ENCODE results near the gene KAT7. TPM values are rescaled to one million over a fixed set of nuclear protein-coding genes. Genes with fewer than 3 reads are reported as not detected.
A peak's percentile ranks its signal among the peaks of the same experiment; 100 is the strongest.

KAT7 gene
- 10 to 100 TPM; 35.3 to 45.5 (median 36.5) TPM for total RNA-seq (2021; fragmentation: NEBNext Ultra II Directional; extraction: Animal tissue kit (Norgen Biotek cat#: 25700))
- long read RNA-seq, full-length matches to known transcripts, result 9 of 16 reads
- long read RNA-seq, partial matches to known transcripts, result 5 of 16 reads
- long read RNA-seq, other reads (novel, unspliced or antisense), result 2 of 16 reads

GRCh38 chr17:49788478-49789242 is at the start of gene KAT7:
Gene KAT7, plus strand, starts transcription at chr17:49788681. Its CDS starts 154 bp downstream, at chr17:49788835.
- H3K36me3 Mint-ChIP-seq (ENCODE audit: low read depth), result peaks cover 24% of the 10 kb centered on the region
- H3K27me3 Mint-ChIP-seq (ENCODE audit: insufficient read depth), result peaks cover 1% of the 10 kb centered on the region
- H3K4me3 Mint-ChIP-seq, result peak within 1 kb of the TSS; percentile 96
- peak; percentile 54; the same call in 1 of the 2 replicates for TF ChIP-seq CTCF (IDR thresholded peaks at IDR 0.05)
- H3K27ac Mint-ChIP-seq, result peak within 1 kb of the TSS; percentile 98
- H3K4me1 Mint-ChIP-seq (ENCODE audit: low read depth), result peaks cover 44% of the 10 kb centered on the region
- DNase-seq, result peak; percentile 99
- no peaks in the 10 kb centered on the region for H3K9me3 Mint-ChIP-seq

- peaks cover 38% of the 10 kb centered on the region for H3K27me3 Mint-ChIP-seq (ENCODE audit: insufficient read depth)
- no peaks in the 10 kb centered on the region for H3K4me1 Mint-ChIP-seq (ENCODE audit: low read depth)
- H3K27ac Mint-ChIP-seq, result no peak overlapping the region
- DNase-seq, result no peak
- no peaks in the 10 kb centered on the region for H3K9me3 Mint-ChIP-seq
- no peak for TF ChIP-seq CTCF (IDR thresholded peaks at IDR 0.05)
- no peaks in the 10 kb centered on the region; the same call in 1 of the 2 replicates for H3K36me3 Mint-ChIP-seq (ENCODE audit: low read depth)
- H3K4me3 Mint-ChIP-seq, result no peak overlapping the region
These were observed 48.7 kb upstream of the KAT7 start for GRCh38 chr17:49739641-49740271.

GRCh38 chr17:49741009-49741691 is 47.3 kb upstream of the KAT7 start:
- no peak for TF ChIP-seq CTCF (IDR thresholded peaks at IDR 0.05)
- DNase-seq, result no peak
- H3K4me1 Mint-ChIP-seq (ENCODE audit: low read depth), result no peaks in the 10 kb centered on the region
- H3K4me3 Mint-ChIP-seq, result no peak overlapping the region
- H3K27me3 Mint-ChIP-seq (ENCODE audit: insufficient read depth), result peaks cover 39% of the 10 kb centered on the region
- no peaks in the 10 kb centered on the region; the same call in 1 of the 2 replicates for H3K36me3 Mint-ChIP-seq (ENCODE audit: low read depth)
- no peak overlapping the region for H3K27ac Mint-ChIP-seq
- H3K9me3 Mint-ChIP-seq, result no peaks in the 10 kb centered on the region

GRCh38 chr17:49741692-49742076 is 46.8 kb upstream of the KAT7 start:
- Mint-ChIP-seq H3K4me1 (ENCODE audit: low read depth) (no peaks in the 10 kb centered on the region), H3K36me3 (ENCODE audit: low read depth) (no peaks in the 10 kb centered on the region; the same call in 1 of the 2 replicates), H3K27ac (no peak overlapping the region), H3K4me3 (no peak overlapping the region), H3K9me3 (no peaks in the 10 kb centered on the region), H3K27me3 (ENCODE audit: insufficient read depth) (peaks cover 35% of the 10 kb centered on the region)
- TF ChIP-seq CTCF (IDR thresholded peaks at IDR 0.05), result no peak
- no peak for DNase-seq

GRCh38 chr17:49742166-49742638 is 46.3 kb upstream of the KAT7 start:
- Mint-ChIP-seq H3K27me3 (ENCODE audit: insufficient read depth) (peaks cover 33% of the 10 kb centered on the region), H3K9me3 (no peaks in the 10 kb centered on the region), H3K36me3 (ENCODE audit: low read depth) (no peaks in the 10 kb centered on the region; the same call in 1 of the 2 replicates), H3K4me1 (ENCODE audit: low read depth) (no peaks in the 10 kb centered on the region), H3K4me3 (no peak overlapping the region), H3K27ac (no peak overlapping the region)
- DNase-seq, result no peak
- no peak for TF ChIP-seq CTCF (IDR thresholded peaks at IDR 0.05)

Measured in HFFc6 (cell line).